HUES6 (cell line): ENCODE measurements around the gene ESPN.

Source experiments
- H3K27ac ChIP-seq: 2 replicates; pipeline ENCODE4 v1.7.0; 2013; ENCODE audit warnings: low read depth, mild to moderate bottlenecking, low read length, inconsistent platforms
- H3K27me3 ChIP-seq: 2 replicates; pipeline ENCODE4 v1.6.1; 2013; ENCODE audit warnings: low read length; ENCODE audit not compliant: control insufficient read depth, insufficient read depth
- H3K36me3 ChIP-seq: 2 replicates; pipeline ENCODE4 v1.6.1; 2013; ENCODE audit warnings: low read length; ENCODE audit not compliant: control insufficient read depth, insufficient read depth
- H3K4me1 ChIP-seq: 2 replicates; pipeline ENCODE4 v1.6.1; 2013; ENCODE audit warnings: low read length; ENCODE audit not compliant: control insufficient read depth, insufficient read depth
- H3K4me3 ChIP-seq: 2 replicates; pipeline ENCODE4 v1.5.1; 2013; ENCODE audit warnings: low read depth, low read length
- H3K9ac ChIP-seq: one replicate; pipeline ENCODE4 v1.6.1; 2013; ENCODE audit warnings: mild to moderate bottlenecking, low read length
- H3K9me3 ChIP-seq: 2 replicates; pipeline ENCODE4 v1.6.1; 2013; ENCODE audit warnings: low read depth, low read length; ENCODE audit not compliant: control insufficient read depth, insufficient read depth

ESPN gene

DNA sequence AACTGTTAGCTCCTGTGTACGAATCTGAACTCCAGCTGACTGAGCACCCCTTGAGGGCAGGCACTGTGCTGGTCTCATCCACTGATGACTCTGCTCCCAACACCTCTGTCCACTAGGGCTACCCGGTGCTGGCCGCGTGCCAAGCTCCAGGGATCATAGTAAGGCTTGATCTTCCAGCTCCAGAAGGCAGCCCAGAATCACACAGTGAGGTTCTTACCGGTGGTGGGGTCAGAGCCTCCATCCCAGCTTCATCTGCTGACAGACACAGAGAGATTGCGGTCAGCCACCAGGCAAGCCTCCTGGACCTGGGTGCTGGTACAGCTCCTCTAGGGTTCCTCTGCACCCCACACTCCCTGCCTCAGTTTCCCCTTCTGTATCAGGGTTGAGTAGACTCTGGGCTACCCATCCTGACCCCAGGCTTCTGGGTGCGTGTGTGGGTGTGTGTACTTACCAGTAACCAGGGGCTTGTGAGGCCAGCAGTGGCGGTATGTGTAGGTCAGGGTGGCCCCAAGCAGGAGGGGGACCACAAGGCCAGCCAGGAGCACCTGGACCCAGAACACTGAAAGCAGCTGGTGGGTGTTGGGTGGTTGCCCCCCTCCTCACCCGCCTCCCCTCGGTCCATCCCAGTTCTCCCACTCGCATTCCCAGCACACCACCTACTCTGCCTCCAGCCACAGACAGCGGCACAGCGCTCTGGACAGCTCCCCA is 38.0 kb downstream of the ESPN start:
- H3K27ac ChIP-seq: no peak overlapping the region
- peaks cover 21% of the 10 kb centered on the region for H3K4me1 ChIP-seq
- no peak overlapping the region for H3K9ac ChIP-seq
- no peaks in the 10 kb centered on the region for H3K27me3 ChIP-seq
- H3K36me3 ChIP-seq: peaks cover 14% of the 10 kb centered on the region
- no peak overlapping the region for H3K4me3 ChIP-seq
- no peaks in the 10 kb centered on the region for H3K9me3 ChIP-seq

GRCh38 chr1:6463120-6463412 is 38.5 kb downstream of the ESPN start:
- H3K27me3 ChIP-seq: no peaks in the 10 kb centered on the region
- H3K4me1 ChIP-seq: peaks cover 21% of the 10 kb centered on the region
- no peak overlapping the region for H3K9ac ChIP-seq
- peaks cover 14% of the 10 kb centered on the region for H3K36me3 ChIP-seq
- H3K4me3 ChIP-seq: no peak overlapping the region
- no peaks in the 10 kb centered on the region for H3K9me3 ChIP-seq
- no peak overlapping the region for H3K27ac ChIP-seq

DNA sequence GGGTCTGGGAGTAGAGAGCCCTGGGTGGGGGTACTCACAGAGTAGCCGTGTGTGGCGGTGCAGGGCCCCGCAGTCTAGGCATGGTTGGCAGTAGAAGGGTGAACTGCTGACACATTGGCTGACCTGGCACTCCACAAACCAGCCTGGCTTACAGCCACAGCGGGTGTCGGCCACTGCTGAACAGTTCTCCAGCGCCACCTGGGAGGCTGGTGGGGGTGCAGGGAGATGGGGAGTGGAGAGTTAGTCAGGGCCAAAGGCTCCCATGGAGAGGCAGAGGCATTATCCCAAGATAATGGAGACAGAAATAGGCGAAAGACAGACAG is 39.9 kb downstream of the ESPN start:
- H3K4me3 ChIP-seq: no peak overlapping the region
- peaks cover 20% of the 10 kb centered on the region for H3K4me1 ChIP-seq
- H3K9ac ChIP-seq: no peak overlapping the region
- H3K9me3 ChIP-seq: no peaks in the 10 kb centered on the region
- H3K27me3 ChIP-seq: no peaks in the 10 kb centered on the region
- peaks cover 28% of the 10 kb centered on the region for H3K36me3 ChIP-seq
- H3K27ac ChIP-seq: no peak overlapping the region

GRCh38 chr1:6464915-6465314 is 40.3 kb downstream of the ESPN start:
- Histone ChIP-seq H3K36me3 (peaks cover 32% of the 10 kb centered on the region), H3K9me3 (no peaks in the 10 kb centered on the region), H3K27ac (no peak overlapping the region), H3K4me1 (peaks cover 16% of the 10 kb centered on the region), H3K4me3 (no peak overlapping the region), H3K27me3 (no peaks in the 10 kb centered on the region), H3K9ac (no peak overlapping the region)

GRCh38 chr1:6465461-6466005 is 41.0 kb downstream of the ESPN start:
- Histone ChIP-seq H3K9me3 (no peaks in the 10 kb centered on the region), H3K4me3 (peak overlapping the region; percentile 37), H3K27ac (peak overlapping the region; percentile 41; the same call in 1 of the 2 replicates), H3K27me3 (no peaks in the 10 kb centered on the region), H3K4me1 (peaks cover 12% of the 10 kb centered on the region; the same call in 1 of the 2 replicates), H3K9ac (no peak overlapping the region), H3K36me3 (peaks cover 38% of the 10 kb centered on the region)

DNA sequence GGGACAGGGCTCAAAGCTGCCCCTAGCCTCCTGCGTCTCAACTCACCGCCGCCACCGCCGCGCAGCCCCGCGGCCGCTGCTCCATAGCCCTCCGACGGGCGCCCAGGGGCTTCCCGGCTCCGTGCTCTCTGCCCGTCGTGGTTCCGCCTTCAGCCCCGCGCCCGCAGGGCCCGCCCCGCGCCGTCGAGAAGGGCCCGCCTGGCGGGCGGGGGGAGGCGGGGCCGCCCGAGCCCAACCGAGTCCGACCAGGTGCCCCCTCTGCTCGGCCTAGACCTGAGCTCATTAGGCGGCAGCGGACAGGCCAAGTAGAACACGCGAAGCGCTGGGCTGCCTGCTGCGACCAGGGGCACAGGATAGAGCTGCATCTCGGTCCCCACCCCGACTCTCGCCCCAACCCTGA is 41.4 kb downstream of the ESPN start, which contains the start of gene TNFRSF25:
TSS of gene TNFRSF25 (minus strand) at position 151 of the 400 bp plus-strand sequence. CDS start at position 85, 66 bp downstream.
- Histone ChIP-seq H3K4me3 (peak within 1 kb of the TSS; percentile 37), H3K9me3 (no peaks in the 10 kb centered on the region), H3K4me1 (peaks cover 8% of the 10 kb centered on the region; the same call in 1 of the 2 replicates), H3K9ac (no peak within 1 kb of the TSS), H3K27me3 (no peaks in the 10 kb centered on the region), H3K27ac (peak within 1 kb of the TSS; percentile 41; the same call in 1 of the 2 replicates), H3K36me3 (peaks cover 40% of the 10 kb centered on the region)

DNA sequence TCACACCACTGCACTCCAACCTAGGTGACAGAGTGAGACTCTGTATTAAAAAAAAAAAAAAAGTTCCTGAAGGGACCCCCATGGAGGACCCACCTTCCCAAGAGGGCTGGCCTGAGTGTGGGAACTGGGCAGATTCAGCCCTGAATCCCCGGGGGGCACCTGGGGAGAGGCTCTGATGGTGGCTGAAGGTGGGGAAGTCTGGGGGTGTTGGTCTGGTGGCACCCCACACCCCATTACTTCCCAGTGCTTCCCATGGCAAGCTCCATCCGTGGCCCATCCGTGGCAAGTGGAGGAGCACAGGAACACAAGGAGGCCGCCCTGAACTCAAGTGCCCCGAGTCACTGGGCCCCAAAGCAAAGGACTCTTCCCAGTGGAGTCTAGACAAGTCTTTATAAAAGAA is 42.2 kb downstream of the ESPN start:
- no peak overlapping the region for H3K9ac ChIP-seq
- peaks cover 39% of the 10 kb centered on the region for H3K36me3 ChIP-seq
- H3K9me3 ChIP-seq: no peaks in the 10 kb centered on the region
- no peaks in the 10 kb centered on the region for H3K27me3 ChIP-seq
- no peak overlapping the region for H3K4me3 ChIP-seq
- no peak overlapping the region for H3K27ac ChIP-seq
- peaks cover 10% of the 10 kb centered on the region for H3K4me1 ChIP-seq

DNA sequence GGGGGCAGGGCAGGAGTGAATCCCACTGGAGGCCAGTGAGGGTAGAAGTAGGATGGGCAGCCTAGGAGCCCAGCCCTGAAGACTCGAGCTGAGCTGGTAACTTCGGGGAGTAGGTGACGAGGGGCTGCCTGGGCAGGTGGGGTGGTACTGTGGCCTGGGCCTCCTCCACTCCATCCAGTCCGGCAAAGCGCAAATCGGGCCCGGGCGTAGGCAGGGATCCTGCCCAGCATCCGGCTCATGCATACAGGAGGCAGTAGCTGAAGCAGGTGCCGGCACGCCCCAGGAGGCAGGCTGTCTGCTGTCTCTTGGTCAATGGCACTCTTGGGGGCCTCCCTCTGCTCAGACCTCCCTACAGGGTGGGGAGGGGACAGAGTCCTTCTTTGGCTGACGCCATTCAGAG is 42.6 kb downstream of the ESPN start:
- H3K36me3 ChIP-seq: peaks cover 38% of the 10 kb centered on the region
- H3K4me3 ChIP-seq: no peak overlapping the region
- peaks cover 15% of the 10 kb centered on the region for H3K4me1 ChIP-seq
- H3K27me3 ChIP-seq: no peaks in the 10 kb centered on the region
- H3K27ac ChIP-seq: no peak overlapping the region
- H3K9ac ChIP-seq: no peak overlapping the region
- H3K9me3 ChIP-seq: no peaks in the 10 kb centered on the region

DNA sequence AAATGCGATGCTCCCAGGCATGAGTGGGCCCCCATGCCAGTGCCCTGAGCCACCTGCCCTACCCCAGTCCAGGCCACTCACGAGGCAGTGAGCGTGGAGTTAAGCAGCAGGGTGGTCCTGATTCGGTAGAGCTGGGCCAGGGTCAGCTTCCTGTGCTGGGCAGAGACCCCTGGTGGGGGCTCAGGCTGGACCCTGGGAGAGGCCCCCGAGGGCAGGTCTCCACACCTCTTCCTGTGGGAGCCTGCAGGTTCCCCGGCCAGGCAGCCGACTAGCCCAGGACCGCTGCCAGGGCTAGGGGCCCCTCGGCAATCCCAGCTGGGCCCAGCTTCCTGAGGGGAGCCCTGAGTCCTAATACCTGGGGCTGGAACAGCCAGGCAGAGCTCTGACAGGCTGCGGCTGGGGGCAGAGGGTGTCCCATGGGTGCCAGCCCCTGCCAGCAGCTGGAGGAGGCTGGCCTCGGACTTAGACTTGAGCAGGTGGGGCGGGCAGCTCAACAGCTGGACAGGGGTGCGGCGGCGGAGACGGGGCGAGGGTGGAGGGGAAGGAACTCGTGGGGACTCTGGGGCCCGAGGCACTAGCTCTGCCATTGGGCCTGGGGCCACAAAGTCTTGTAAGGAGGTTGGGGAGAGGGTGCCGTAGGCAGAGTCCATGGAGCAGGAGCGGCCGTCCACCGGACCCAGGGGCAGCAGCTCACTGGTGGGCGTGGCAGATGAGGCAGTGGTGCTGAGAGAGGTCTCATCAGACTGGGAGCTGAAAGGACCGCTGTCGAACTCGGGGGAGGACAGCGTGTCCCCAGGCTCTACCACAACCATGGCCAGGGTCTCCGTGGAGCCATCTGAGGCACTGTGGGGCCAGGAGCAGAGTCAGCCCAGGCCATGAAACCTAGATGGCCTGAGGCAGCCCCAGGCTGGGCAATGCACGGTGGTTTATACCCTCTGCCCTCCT is 43.4 kb downstream of the ESPN start:
- no peaks in the 10 kb centered on the region for H3K9me3 ChIP-seq
- peaks cover 16% of the 10 kb centered on the region for H3K4me1 ChIP-seq
- no peak overlapping the region for H3K9ac ChIP-seq
- no peak overlapping the region for H3K27ac ChIP-seq
- H3K4me3 ChIP-seq: no peak overlapping the region
- peaks cover 38% of the 10 kb centered on the region for H3K36me3 ChIP-seq
- H3K27me3 ChIP-seq: no peaks in the 10 kb centered on the region

- Histone ChIP-seq H3K36me3 (peaks cover 38% of the 10 kb centered on the region), H3K4me3 (no peak overlapping the region), H3K27me3 (no peaks in the 10 kb centered on the region)
These were observed 44.3 kb downstream of the ESPN start for GRCh38 chr1:6468729-6469461.

More at GRCh38 chr1:6468729-6469461, 44.3 kb downstream of the ESPN start:
- peaks cover 16% of the 10 kb centered on the region for H3K4me1 ChIP-seq
- no peak overlapping the region for H3K9ac ChIP-seq
- no peak overlapping the region for H3K27ac ChIP-seq
- H3K9me3 ChIP-seq: no peaks in the 10 kb centered on the region
